OCI-LY3 (cell line): Measurements from ENCODE around the gene CFAP410.

Source experiments
- H2AFZ ChIP-seq: fragments of 200-600, 300-600 bp; shearing (Covaris generic); 2 replicates; pipeline ENCODE4 v1.6.0; 2014; ENCODE audit warnings: antibody characterized with exemption, low read depth, low read length
- H3K27ac ChIP-seq: fragments of 200-600, 300-600 bp; sonication (generic); 2 replicates; pipeline ENCODE4 v1.5.1; 2014; ENCODE audit warnings: mild to moderate bottlenecking, low read length, moderate library complexity, mixed read lengths
- H3K27me3 ChIP-seq: fragments of 200-600, 300-600 bp; sonication (generic); 2 replicates; pipeline ENCODE4 v1.6.1; 2014; ENCODE audit warnings: low read depth, low read length, mixed read lengths
- H3K36me3 ChIP-seq: fragments of 200-600, 300-600 bp; sonication (generic); replicated peaks from 2 replicates; pipeline ENCODE3; 2014; ENCODE audit warnings: low read depth, low read length, mixed read lengths
- H3K4me1 ChIP-seq: fragments of 300-600, 200-600 bp; sonication (generic); 2 replicates; pipeline ENCODE4 v1.6.1; 2014; ENCODE audit warnings: low read length, mixed read lengths
- H3K4me2 ChIP-seq: fragments of 200-600, 300-600 bp; sonication (generic); 2 replicates; pipeline ENCODE4 v1.6.1; 2014; ENCODE audit warnings: low read length, mixed read lengths
- H3K4me3 ChIP-seq: fragments of 300-600, 200-600 bp; sonication (generic); 2 replicates; pipeline ENCODE4 v1.5.1; 2014; ENCODE audit warnings: antibody characterized with exemption, mild to moderate bottlenecking, low read length, moderate library complexity
- H3K79me2 ChIP-seq: fragments of 300-600, 200-600 bp; shearing (Covaris generic); 2 replicates; pipeline ENCODE4 v1.6.1; 2014; ENCODE audit warnings: mild to moderate bottlenecking, low read length, mixed read lengths
- H3K9ac ChIP-seq: fragments of 300-600, 200-600 bp; shearing (Covaris generic); 2 replicates; pipeline ENCODE4 v1.6.0; 2014; ENCODE audit warnings: mild to moderate bottlenecking, low read length, moderate library complexity
- H3K9me3 ChIP-seq: fragments of 200-600, 300-600 bp; shearing (Covaris generic); 2 replicates; pipeline ENCODE4 v1.6.1; 2014; ENCODE audit warnings: low read length, mixed read lengths; ENCODE audit not compliant: insufficient read depth
- H4K20me1 ChIP-seq: fragments of 200-600, 300-600 bp; sonication (generic); 2 replicates; pipeline ENCODE4 v1.6.1; 2016; ENCODE audit warnings: low read length, mixed read lengths; ENCODE audit not compliant: insufficient read depth
- CTCF ChIP-seq: fragments of 200-600, 300-600 bp; sonication (generic); IDR thresholded peaks from 2 replicates; pipeline ENCODE4 v1.5.1; 2014; ENCODE audit warnings: antibody characterized with exemption, low read length, low read depth
- EZH2phosphoT487 ChIP-seq: fragments of 200-600 bp; shearing (Covaris generic); IDR thresholded peaks from 2 replicates; pipeline ENCODE4 v1.6.1; 2018; ENCODE audit warnings: antibody characterized with exemption, mixed run types, low read depth

CFAP410 gene

GRCh38 chr21:44366586-44367211, 27.5 kb upstream of the CFAP410 start:
- Histone ChIP-seq H3K4me1 (no peaks in the 10 kb centered on the region), H3K9me3 (peaks cover 3% of the 10 kb centered on the region; the same call in 1 of the 2 replicates), H2AFZ (no peak overlapping the region), H4K20me1 (no peaks in the 10 kb centered on the region), H3K27me3 (no peaks in the 10 kb centered on the region), H3K9ac (no peak overlapping the region), H3K4me3 (no peak overlapping the region), H3K36me3 (peaks cover 25% of the 10 kb centered on the region), H3K4me2 (no peak overlapping the region), H3K27ac (no peak overlapping the region), H3K79me2 (peaks cover 3% of the 10 kb centered on the region; the same call in 1 of the 2 replicates)
- TF ChIP-seq EZH2phosphoT487 (no peak), CTCF (no peak)

- H3K36me3 ChIP-seq, result peaks cover 23% of the 10 kb centered on the region
- no peaks in the 10 kb centered on the region for H3K4me1 ChIP-seq
- no peak overlapping the region for H3K27ac ChIP-seq
- H2AFZ ChIP-seq, result no peak overlapping the region
- no peak overlapping the region for H3K9ac ChIP-seq
- peaks cover 3% of the 10 kb centered on the region; the same call in 1 of the 2 replicates for H3K79me2 ChIP-seq
- H3K4me2 ChIP-seq, result no peak overlapping the region
- no peaks in the 10 kb centered on the region for H3K27me3 ChIP-seq
- TF ChIP-seq EZH2phosphoT487 (no peak), CTCF (no peak)
- peaks cover 3% of the 10 kb centered on the region; the same call in 1 of the 2 replicates for H3K9me3 ChIP-seq
- no peaks in the 10 kb centered on the region for H4K20me1 ChIP-seq
- no peak overlapping the region for H3K4me3 ChIP-seq
These were observed 26.9 kb upstream of the CFAP410 start for GRCh38 chr21:44365967-44366585.

- Histone ChIP-seq H4K20me1 (no peaks in the 10 kb centered on the region), H3K4me1 (no peaks in the 10 kb centered on the region), H3K36me3 (peaks cover 21% of the 10 kb centered on the region), H2AFZ (no peak overlapping the region), H3K9me3 (peaks cover 3% of the 10 kb centered on the region; the same call in 1 of the 2 replicates), H3K27ac (no peak overlapping the region), H3K79me2 (peaks cover 3% of the 10 kb centered on the region; the same call in 1 of the 2 replicates), H3K9ac (no peak overlapping the region), H3K4me2 (no peak overlapping the region), H3K4me3 (no peak overlapping the region), H3K27me3 (no peaks in the 10 kb centered on the region)
- TF ChIP-seq CTCF (no peak), EZH2phosphoT487 (no peak)
These were observed 26.2 kb upstream of the CFAP410 start for GRCh38 chr21:44365251-44365966.
